ENCODE results near the gene SLC24A5.

DNA sequence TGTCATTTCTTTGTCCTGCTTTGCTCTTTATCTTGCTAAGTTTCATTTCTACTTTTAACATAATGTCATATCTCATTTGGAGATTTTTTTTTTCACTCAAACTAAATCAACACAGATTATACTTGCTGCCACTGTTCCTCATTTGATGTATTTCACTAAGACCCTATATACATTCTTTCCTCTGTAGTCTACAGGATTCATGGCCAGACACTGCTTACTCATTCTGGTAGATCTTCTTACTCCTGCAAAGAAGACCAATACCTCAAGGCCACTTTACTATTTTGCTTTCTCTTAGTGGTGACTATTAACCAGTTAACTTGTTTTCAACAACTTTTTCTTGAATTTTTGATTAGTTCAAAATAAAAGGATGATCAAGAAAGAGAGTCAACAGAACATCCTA, 26.6 kb downstream of the SLC24A5 start:
- no peak for TF ChIP-seq POLR2AphosphoS5 (IDR thresholded peaks at IDR 0.05)
- TF ChIP-seq, protein P1, sequence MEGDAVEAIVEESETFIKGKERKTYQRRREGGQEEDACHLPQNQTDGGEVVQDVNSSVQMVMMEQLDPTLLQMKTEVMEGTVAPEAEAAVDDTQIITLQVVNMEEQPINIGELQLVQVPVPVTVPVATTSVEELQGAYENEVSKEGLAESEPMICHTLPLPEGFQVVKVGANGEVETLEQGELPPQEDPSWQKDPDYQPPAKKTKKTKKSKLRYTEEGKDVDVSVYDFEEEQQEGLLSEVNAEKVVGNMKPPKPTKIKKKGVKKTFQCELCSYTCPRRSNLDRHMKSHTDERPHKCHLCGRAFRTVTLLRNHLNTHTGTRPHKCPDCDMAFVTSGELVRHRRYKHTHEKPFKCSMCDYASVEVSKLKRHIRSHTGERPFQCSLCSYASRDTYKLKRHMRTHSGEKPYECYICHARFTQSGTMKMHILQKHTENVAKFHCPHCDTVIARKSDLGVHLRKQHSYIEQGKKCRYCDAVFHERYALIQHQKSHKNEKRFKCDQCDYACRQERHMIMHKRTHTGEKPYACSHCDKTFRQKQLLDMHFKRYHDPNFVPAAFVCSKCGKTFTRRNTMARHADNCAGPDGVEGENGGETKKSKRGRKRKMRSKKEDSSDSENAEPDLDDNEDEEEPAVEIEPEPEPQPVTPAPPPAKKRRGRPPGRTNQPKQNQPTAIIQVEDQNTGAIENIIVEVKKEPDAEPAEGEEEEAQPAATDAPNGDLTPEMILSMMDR (IDR thresholded peaks at IDR 0.05) = no peak
- TF ChIP-seq EP300 (IDR thresholded peaks at IDR 0.05) = no peak

Data from sigmoid colon (tissue), 4 donors.